Hematopoietic multipotent progenitor cell treated with erythropoietin and hydrocortisone succinate and interleukin-3 and kit ligand, for 4 days (in vitro differentiated cells): Measurements from ENCODE around the gene KIF13A.
"Not testable (repeated sequence)": the region's sequence is repeated elsewhere in the genome, so short reads cannot be mapped to it uniquely, and the experiment has no call there.

Experiments
- DNase-seq: peaks from one replicate; pipeline ENCODE4 v3.0.0-alpha.2; 2015

The KIF13A gene

DNA sequence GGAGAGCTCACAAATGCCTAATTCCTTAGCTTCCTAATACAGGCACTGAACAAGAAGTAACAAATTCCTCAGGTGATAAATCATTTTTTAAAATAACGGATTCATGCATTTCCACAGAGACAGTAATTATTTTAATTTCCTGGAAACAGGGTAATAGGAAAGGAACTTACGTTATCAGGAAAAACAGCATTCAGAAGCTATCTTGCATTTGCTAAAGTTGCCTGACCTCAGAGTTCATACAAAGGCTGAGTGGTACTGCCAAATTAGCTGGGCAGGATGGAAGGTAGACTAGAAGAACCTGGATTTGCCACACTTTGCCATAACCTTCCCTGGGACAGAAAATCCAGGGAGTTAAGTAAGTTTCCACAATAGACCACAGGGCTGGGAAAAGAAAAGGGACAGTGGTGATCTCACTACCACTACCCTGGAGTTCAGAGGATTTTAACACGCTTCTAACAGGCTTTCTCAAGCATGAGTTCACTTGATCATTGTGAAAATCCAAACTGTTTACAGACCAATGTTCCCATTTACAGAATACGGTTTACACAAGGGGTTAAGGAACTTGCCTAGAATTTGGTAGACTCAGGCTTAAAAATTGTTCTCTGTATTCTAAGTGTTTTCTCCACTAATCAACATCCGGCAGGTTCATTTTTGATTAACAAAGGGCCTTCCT lies 57.0 kb downstream of the KIF13A start:
- peak; percentile 61 for DNase-seq

DNA sequence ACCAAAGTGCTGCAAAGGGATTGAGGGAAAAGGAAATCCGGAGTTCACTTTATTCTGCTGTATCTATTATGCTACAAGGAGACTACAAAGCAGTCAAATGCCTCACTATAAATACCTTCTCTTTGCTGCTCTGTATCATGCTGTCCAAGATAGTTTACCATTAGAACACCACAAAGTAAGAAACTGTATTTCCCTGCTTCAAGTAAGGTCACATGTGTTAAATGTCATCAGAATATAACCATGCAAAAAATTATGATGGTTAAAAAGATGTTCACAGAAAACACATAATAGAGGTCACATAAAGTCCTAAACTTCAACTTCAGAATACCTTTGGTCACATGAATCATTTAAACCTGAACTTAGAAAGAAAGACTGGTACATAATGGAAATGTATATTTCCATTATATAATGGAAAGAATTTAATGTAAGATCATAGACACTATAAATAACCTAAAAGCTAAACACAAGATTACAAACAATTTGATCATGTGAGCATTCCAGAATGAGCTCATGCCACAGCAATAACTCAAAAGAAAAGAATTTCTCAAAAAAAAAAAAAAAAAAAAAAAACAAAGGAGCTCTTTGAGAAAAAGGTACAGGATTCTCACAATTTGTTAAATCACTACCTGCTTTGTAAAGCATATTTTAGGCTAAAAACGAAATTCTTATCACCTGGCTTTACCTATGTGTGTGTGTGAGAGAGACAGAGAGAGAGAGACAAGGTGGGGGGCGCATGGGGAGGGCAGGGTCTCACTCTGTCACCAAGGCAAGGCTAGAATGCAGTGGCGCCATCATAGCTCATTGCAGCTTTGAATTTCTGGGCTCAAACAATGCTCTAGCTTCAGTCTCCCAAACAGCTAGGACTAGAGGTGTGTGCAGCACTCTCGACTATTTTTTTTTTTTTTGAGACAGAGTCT lies 58.7 kb downstream of the KIF13A start:
- DNase-seq, result no peak

DNA sequence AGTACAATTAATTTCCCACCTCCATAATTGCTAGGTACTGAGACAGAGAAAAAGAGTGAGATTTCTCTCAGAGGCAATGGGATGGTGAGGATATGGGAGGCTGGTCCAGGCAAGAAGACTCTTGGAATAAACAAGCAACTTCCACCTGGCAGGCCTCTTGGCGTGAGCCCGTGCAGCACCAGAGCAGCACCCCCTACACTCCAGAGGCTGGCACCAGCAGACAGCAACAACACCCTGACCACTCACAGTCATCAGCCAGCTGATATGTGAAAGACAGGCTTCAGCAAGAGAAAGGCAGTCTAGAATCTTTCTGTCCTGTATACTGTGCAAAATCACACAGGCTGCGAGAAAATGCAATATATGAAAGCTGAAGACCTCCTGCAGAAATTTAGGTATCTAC lies 59.7 kb downstream of the KIF13A start:
- no peak for DNase-seq

DNA sequence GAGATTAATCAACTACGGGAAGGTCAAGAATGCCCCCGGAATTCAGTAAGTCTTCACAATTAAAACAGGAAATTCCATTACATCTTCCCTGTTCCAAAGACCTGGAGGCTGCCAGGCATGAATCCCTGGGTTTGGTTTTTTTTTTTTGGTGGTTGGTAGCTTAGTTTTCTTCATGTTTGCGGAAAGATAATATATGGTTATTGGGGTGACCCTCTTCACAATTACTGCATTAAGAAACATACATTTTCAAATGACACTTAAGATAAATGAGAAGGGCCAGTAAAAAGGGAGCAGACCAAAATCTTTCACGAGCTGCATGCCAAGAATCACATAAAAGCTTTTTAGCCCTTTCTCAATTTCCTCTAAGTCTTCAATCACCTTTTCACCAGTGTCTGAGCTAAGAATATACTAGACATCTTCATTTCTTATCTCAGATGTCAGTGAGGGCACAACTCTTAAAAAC lies 64.0 kb downstream of the KIF13A start:
- no peak for DNase-seq

DNA sequence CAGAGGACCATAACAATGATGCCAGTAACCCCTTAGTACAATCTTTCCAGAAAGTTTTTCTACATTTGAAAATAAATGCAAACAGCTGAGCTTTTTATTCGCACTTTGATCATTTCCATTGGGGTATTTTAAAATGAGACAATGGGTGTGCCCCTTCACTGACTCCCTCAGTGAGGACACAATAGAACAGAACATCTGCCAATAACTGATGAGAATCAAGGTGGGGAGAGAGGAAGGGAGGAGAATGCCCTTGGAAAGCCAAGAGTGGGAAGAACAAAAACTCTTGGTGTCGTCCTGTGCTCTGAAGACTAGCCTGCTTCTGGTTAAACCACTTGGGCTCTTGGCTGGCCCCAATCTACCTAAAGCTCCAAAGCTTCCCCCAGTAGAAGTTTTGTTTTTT lies 66.0 kb downstream of the KIF13A start:
- DNase-seq, result no peak

DNA sequence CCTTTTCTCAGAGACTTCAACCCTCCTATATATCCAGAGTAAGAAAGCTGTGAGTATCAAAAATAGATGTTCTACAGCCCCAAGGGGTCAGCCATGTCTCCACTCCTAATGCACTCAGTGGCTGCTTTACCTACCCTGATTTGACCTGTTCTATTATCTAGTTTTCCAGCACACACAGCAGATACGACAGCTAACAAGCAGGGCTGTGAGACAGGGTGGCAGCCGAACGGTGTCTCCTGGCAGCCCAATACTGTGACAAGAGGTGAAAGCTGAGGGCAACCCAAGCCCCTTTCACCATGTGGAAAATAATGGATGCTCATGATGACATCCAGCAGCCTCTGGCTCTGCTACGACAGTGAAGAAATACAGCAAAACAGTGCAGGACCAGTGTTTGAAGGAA lies 67.9 kb downstream of the KIF13A start:
- DNase-seq, result no peak

DNA sequence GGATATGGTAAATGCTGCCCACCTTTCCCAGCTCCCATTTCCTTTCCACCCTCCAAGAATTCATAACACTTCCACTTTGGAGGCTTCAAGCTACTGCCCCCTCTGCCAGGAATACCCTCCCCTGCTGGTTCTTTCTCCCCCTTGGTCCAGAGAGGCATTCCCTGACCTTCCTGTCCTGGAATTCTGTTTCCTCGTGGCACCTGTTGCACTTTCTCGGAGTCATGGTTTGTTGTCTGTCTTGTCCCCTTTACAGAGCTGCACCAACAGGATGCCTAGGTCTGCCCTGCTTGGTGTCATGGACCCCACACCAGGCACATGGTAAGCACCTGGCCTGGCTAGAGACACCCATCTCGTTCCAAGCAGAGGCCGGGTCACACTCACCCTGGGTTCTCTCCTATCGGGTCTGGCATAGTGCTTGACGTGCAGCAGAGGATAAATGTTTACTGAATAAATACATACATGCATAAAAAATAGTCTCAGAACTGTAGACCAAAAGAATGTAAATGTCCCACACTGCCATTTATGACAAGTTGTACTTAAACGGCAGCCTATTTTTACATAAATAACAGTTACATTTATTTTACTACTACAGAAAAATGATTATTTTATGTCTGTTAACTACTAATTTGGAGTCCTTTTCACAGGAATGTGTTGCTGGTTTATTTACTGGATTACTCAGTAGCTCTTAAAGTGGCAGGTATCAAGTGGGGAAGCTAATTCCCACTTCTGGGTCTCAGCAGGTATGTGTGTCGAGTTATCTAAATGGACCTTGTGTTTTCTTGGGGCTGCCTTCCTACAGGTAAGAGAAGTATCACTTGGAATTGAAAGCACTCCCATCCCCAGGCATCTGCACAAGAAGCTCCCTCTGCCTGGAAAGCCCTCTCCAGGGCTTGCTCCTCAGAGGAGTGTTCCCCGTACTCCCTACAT lies 69.3 kb downstream of the KIF13A start:
- DNase-seq, result no peak

DNA sequence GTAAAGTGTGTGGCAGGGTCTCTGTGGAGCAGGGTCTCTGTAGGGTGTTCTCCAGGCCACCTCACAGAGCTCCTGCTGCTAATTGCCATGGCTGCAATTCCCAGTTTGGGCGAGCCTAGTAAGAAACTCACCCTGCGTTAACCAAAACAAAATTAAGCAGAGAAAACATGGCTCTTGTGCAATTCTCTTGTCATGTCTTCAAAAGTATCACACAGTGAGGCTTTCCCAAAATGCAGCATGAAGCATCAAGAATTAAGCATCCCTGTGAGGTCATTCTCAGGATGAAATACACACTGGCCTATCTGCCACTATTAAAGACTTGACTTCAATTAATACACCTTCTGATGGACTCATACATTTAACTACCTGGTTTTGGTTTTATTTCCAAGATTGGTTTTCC lies 72.8 kb downstream of the KIF13A start:
- no peak for DNase-seq

DNA sequence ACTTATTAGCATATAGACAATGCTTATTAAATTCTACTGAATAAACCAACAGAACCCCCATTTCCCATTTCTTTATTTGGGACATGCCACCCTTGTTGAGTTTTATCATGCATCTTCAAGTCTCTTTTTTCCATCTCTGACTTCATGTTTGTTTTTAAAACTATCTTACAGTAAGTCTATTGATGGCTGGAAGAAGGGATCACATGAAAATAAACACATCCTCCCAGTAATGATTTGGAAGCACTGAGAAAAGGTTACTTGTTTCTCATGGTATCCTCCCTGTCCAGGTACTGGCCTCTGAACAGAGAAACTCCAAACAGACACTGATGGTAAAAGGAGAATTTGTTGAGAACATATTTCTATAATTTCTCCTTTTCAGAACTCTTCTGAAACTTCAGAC lies 74.9 kb downstream of the KIF13A start:
- no peak for DNase-seq

DNA sequence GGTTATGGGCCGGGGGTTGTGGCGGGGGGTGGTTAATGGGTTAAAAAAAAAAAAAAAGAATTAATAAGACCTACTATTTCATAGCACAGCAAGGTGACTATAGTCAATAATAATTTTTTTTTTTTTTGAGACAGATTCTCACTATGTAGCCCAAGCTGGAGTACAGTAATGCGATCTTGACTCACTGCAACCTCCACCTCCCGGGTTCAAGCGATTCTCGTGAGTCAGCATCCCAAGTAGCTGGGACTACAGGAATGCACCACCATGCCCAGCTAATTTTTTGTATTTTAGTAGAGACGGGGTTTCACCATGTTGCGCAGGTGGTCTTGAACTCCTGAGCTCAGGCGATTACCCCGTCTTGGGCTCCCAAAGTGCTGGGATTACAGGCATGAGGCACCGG lies 75.8 kb downstream of the KIF13A start:
- DNase-seq, result not testable (repeated sequence)

DNA sequence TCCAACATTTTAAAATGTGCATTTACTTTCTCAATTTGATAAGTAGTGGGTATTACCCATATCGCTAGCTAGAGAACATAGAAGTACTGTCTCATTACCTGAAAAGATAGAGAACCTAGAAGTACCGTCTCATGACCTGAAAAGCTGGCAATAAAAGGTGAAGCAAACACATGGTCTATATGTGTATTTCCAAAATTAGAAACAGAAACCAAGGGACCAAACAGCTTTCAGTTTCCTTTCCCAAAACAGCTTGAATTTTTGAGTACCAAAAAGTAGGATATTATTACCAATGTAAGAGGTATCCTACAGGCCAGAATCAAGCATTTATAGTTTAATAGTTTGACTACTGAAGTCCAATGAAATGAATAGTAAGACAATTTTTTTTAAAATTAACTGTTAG lies 77.2 kb downstream of the KIF13A start:
- no peak for DNase-seq

DNA sequence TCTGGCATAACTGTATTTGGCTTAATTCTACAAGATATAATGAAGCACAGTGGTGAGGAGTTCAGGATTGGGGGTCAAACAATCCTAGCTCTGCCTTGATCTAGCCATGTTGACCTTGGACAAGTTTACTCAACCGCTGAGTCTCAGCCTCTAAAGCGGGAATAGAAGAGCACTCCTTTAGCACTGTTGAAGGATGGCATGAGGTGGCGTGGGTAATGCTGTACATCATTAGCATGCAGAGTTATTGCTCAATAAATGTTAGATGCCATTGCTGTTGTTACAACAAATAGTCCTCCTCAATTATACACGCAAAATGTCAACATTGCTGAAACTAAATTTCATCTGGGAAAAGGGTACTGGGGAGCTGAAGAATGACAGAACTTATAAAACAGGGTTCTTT lies 78.6 kb downstream of the KIF13A start:
- DNase-seq, result no peak

DNA sequence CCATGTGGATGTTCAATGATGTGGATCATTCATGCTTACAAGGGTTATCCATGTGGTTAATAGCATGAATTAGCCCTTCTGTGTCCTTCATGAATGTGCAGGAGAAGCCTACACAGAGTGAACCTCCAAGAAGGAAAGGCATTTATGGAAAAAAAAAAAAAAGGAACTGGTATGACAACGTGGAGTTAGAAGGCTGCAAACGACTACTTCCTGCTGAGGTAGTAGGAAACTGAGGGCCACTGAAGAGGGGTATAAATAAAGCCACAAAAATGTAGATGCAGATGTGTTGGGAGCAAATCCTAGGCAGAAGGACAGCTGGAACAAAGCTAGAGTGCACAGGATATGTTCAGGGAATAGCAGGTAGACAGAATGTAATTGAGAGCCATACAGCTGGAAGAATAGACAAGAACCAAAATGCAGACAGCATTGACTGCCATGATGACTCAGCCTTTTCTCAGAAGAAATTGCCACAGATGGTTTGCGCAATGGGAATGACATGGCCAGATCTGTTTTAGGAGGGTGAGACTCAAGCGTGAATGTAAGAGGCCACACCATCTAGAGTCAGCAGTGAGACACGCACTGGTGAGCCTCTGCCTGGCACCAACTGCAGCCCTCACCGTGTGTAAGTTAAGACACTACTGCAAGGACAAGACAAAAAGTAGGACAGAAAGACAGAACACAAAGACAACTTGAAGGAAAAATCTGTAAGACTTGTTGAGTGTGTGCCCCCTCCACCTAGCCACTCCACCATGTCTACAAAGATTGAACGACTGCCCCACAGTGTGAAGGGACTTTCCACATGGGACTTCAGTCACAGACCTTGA lies 79.8 kb downstream of the KIF13A start:
- peak; percentile 96 for DNase-seq

DNA sequence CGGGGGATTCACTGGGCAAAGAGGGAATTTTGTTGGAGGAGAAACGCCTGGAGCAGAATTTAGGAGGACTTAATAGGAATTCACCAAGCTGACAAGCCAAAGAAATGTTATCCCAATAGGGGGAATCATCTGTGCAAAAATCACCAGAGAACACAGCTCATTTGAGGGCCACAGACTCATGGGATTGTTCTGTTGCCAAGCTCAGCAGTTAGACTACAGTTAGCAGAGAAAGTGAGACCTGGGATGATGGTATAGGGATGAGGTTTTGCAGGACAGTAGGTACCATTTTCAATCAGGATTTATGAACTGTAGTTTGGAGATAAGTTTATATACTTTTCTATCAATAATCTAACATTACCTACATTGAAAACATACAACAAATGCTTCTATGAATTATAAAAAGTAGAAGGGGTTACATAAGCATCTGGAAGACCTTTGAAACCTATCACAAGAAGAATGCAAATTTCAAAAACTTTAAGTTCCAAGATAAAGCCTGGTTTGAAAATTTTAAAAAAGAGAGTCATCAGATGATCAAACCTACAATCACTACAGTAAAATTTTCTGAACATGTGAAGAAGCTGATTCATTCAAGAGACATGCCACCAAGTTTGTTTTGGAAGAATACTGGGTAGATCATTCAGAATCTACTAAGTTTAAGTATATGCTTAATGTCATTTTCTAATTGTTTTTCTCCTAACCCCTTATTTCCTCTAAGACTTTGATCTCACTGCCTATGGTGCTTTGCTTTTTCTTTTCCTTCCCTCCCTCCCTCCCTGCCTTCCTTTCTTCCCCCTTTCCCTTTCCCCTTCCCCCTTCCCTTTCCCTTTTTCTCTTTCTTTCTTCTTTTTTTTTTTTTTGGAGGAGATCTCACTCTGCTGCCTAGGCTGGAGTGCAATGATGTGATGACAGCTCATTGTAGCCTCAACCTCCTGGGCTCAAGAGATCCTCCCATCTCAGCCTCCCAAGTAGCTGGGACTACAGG lies 81.5 kb downstream of the KIF13A start:
- no peak for DNase-seq

DNA sequence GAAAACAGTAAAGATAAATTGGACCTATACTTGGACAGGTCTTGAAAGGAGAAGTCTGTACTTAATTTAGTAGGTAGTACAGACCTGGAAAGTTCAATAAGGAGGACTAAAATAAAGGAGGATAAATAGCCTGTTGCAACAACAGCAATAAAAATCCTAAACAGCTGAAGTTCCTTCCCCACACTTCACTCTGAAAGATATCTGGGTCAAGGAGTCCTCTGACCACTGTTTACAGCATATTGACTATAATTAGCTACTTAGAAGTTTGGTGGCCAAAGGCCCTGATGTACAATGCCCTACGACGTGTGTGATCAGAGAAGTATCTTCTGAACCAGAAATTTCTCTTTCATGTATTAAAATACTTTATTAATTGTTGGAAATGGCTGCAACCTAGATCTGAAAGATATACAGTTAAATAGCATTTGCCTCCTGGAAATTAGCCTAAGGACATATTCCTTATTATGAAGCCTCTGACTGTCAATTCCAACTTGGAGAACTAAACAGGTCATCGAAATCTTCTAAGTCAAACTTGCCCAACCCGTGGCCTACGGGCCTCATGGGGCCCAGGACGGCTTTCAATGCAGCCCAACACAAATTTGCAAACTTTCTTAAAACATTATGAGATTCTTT lies 82.8 kb downstream of the KIF13A start:
- DNase-seq, result no peak

DNA sequence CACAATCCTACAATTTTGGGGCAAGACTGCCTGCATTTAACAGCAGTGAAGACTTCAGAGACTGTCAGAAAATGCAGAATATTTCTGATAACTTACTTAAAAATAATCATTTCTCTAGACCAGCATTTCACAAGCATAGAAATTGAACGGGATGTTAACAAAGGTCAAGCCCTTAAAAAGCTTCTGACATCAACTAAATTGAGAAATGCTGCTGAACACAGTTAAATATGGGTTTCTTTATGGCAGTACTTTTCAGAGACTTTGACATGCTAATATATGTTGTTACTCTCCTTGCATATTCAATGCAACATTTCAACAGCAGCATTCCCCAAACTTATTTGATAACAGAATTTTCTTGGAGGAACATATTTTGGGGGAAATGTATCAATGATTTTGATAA lies 84.5 kb downstream of the KIF13A start:
- DNase-seq, result no peak

DNA sequence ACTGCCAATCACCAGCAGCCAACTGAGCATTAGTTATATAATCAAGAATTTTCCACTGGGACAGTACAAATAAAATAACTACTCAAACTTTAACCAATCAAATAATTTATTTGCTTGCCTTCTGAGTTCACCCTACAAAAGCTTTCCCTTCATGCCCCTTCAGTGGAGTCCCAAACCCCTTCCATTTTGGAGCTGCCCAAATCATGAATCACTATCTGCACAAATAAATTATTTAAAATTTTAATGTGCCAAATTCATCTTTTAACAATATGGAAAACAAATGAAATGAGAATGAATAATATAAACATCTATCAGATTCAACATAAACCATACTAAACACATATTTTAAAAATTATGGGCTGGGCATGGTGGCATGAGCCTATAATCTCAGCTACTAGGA lies 85.9 kb downstream of the KIF13A start:
- DNase-seq, result no peak

DNA sequence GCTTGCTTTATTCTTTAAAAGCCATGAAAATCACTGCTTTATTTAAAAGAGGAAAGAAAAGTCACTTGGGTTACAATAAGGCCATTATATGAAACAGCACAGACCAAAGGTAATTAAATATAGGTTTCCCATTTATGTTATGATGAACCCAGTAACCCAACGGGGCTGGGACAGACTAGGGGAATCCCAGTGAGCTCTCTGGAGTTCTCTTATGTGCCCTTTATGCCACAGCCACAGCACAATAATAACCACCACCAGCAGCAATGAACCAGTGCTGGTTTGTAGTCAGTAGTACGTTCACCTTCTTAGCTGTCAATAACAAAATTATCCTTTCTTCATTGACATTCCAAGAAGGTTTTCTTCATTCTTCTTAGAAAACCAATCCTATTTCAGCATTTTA lies 87.4 kb downstream of the KIF13A start:
- no peak for DNase-seq

DNA sequence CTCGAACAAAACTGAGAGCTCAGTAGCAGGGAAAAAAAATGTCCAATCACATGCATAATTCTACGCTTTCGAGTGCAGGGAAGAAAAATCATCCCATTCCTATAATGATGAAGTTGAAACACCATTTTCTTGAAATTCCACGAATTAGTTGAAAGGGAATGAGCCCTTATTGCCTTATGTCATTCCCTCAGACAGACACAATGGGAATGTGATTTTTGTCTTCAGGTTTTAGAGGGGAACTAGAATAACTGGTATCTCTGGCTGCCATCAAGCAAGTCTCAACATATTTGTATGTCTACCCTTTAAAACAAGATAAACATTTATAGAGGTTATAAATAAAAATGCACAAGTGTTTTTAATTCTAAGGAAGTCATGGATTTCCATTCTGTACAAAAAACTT lies 87.9 kb downstream of the KIF13A start:
- DNase-seq, result no peak

DNA sequence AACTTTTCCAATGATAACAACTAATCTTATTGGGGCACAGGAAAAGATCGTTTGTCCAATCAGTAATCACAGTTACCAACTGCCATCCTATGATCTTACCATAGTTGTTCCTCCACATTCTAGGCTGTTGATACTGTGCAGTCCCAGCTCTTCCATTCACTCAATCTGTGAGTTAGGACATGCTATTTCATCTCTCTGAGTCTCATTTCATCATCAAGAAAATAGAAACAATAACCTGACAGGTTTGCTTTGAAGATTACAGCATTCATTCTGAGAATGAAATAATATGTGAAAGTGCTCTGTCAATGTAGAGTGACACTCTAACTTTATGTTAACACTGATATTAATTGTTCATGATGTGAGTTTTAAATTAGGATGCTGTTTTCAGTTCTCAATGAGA lies 89.8 kb downstream of the KIF13A start:
- DNase-seq, result no peak

DNA sequence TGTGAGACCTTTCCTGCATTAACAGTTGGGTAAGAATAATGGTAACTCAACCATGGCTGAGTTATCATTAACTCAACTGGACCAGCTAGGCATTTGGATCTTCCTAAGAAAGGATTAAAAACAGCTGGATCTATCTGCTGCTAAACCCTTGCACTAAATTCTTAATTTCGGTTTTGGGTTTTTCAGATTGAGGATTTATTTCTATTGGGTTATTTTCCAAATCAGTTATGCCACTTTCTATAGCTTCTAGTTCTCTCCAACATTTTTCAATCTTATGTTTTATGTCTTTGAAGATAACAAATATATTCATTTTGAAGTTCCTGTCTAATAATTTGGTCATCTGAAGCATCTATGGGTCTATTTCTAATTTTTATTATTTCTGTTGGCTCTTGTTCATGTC lies 92.5 kb downstream of the KIF13A start:
- DNase-seq, result no peak
